OCI-M1 (cell line): ENCODE data around the gene KPNB1.
A peak's percentile ranks its signal among the peaks of the same experiment; 100 is the strongest.

Experiments
- DNase-seq: peaks from one replicate; lab custom pipeline; 2025; lab: John Stamatoyannopoulos, UW

The KPNB1 gene

GRCh38 chr17:47728214-47728877, 78.6 kb downstream of the KPNB1 start:
- no peak for DNase-seq

DNA sequence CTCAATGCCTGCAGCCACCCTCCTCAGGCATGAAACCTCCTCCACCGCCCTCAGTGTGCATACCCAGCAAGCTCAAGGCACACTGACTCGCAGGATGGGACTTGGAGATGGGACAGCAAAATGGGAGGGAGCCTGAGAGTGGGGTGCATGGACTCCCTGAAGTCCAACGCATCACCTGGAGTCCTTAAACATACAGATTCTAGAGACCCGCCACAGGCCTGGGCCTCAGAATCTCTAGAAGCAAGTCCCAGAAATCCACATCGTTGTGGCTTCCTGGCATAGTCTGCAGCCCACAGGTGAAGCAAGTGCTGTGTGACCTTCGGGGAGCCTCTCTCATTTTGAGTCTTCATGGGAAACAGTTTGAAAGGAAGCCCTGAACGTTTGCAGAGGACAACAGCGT, 79.8 kb downstream of the KPNB1 start:
- no peak for DNase-seq

- DNase-seq, result no peak
Observed at GRCh38 chr17:47730681-47731080, 81.0 kb downstream of the KPNB1 start.

DNA sequence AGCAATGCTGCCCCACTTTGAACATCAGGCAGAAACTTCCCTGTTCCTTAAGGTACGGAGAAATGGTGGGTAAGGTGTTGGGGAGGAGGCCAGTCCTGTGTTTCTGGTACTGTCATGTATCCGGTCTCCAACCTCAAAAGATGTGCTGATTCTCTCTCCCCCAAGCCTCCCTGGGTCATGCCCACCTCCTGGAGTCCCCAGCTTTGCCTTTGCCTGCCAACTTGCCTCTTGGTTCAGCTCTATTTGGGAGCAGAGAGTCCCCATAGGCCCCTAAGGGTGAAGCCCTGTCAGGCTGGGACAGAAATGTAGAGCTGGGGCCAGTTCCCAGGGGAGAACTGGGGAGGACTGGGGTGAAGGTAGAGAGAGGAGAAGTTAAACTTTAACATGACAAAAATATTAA, 81.7 kb downstream of the KPNB1 start:
- DNase-seq, result no peak

DNA sequence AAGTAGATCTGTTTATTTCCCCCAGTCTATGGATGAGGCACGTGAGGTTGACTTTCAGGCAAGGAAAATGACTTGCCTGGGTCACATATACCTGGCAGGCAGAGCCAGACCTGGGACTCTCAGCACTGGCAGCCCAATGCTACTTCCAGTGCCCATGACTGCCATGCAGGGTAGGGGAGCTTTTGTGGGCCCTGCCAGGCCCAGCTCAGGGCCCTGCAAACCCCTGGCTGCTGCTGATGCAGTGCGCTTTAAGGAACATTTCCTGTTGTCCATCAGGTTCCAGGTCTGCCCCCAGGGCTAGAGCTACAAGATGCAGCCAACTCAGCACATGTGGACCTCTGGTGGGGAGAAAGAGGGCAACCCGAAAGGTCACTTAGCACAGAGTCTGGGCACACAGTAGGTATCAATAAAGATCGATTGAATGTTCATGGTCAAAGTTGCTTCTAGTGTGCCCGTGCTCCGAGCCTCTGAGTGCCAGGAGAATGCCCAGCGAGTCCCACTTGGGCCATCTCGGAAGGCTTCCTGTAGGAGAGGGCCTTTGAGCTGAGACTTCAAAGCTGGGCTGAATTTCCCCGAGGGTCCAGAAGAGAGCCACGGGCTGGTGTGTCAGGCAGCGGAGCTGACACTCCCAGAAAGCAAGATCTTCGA, 82.8 kb downstream of the KPNB1 start:
- DNase-seq, result no peak

DNA sequence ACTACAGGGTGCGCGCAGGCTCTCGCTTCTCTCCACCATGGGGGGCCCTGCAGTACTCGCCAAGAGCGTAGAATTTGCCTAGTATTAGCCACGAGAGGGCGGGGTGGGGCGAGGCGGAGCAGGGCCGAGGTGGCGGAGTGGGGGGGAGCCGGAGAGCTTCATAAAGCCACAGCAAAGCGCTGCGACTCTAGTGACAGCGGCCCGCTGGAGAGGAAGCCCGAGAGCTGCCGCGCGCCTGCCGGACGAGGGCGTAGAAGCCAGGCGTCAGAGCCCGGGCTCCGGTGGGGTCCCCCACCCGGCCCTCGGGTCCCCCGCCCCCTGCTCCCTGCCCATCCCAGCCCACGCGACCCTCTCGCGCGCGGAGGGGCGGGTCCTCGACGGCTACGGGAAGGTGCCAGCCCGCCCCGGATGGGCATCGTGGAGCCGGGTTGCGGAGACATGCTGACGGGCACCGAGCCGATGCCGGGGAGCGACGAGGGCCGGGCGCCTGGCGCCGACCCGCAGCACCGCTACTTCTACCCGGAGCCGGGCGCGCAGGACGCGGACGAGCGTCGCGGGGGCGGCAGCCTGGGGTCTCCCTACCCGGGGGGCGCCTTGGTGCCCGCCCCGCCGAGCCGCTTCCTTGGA, 83.4 kb downstream of the KPNB1 start, which contains the start of gene TBX21:
Gene TBX21 (plus strand): TSS at position 190 of the 627 bp plus-strand sequence. CDS start 219 bp downstream, at position 409.
- peak; percentile 68 for DNase-seq

DNA sequence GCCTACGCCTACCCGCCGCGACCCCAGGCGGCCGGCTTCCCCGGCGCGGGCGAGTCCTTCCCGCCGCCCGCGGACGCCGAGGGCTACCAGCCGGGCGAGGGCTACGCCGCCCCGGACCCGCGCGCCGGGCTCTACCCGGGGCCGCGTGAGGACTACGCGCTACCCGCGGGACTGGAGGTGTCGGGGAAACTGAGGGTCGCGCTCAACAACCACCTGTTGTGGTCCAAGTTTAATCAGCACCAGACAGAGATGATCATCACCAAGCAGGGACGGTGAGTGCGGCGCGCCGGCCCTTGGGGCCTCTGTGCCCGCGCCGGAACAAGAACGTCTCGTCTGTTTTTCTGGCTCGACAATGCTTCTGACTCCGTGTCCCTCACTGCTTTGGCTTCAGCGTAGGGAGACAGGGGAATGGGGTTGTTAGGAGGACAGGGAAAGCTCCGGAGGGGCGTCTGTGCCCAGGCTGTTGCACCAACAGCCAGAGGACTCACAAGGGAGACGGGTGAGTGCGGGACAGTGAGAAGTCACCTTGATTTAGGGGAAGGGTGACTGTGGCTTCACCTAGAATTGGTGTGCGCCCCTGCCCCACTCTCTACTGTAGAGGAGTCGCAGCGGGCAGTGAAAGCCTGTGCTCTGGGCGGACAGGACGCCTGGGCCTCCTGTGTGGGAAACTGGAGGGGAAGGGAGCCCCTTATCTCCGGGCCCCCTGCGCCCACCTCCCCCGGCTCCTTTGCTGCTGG, 84.1 kb downstream of the KPNB1 start:
- DNase-seq, result no peak

DNA sequence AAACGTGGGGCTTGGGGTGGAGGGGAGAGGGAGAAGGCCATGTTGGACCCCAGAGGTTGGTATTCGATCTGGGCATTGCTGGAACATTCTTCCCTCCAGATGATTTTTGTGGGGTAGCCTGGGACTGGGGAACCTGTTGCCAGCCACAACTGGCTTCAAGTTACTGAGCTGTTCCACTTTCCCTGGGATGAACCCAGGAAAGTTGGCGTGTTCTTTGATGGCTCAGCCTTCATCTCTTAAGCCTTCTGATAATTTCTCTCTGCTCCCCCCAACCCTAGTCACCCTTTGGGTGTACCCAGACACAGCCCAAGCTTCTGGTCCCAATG, 85.4 kb downstream of the KPNB1 start:
- no peak for DNase-seq
